H1 (cell line): ENCODE data around the gene MYH9. TPM values are rescaled to one million over a fixed set of nuclear protein-coding genes. Genes with fewer than 3 reads are reported as not detected.
A peak's percentile ranks its signal among the peaks of the same experiment; 100 is the strongest.

Source experiments
- CTCF ChIA-PET: fragments of 300-600 bp; sonication (Branson Sonifier 250); formaldehyde crosslinking; loops from one replicate; lab custom pipeline; 2021; ENCODE audit not compliant: partially characterized antibody; lab: Charles Lee
- POLR2A ChIA-PET: fragments of 300-600 bp; sonication (Branson Sonifier 250); formaldehyde crosslinking; loops from one replicate; lab custom pipeline; 2021; ENCODE audit warnings: inconsistent platforms; ENCODE audit not compliant: partially characterized antibody; lab: Charles Lee
- DNase-seq, 2 experiments: peaks; one replicate each; pipeline versions ENCODE4 v3.0.0 to v3.0.0-alpha.2; 2010 to 2022; ENCODE audit warnings: low spot score in 2 of 2, low read depth in 1 of 2, mixed read lengths in 1 of 2
- FAIRE-seq: peaks from 2 replicates; lab custom pipeline; 2011; peaks lifted over from hg19 to GRCh38; lab: Jason Lieb, UNC
- H2AFZ ChIP-seq: 2 replicates; pipeline ENCODE4 v1.8.1; 2012; ENCODE audit warnings: low read length, inconsistent platforms
- H2AK5ac ChIP-seq: 2 replicates; pipeline ENCODE4 v1.6.1; 2013; ENCODE audit warnings: low read depth, low read length
- H2BK120ac ChIP-seq: replicated peaks from 2 replicates; pipeline ENCODE3; 2013; ENCODE audit warnings: low read depth, low read length, inconsistent platforms
- H2BK12ac ChIP-seq: 2 replicates; pipeline ENCODE4 v1.6.1; 2013; ENCODE audit warnings: low read depth, low read length
- H2BK15ac ChIP-seq: 2 replicates; pipeline ENCODE4 v1.6.1; 2013; ENCODE audit warnings: low read length
- H2BK20ac ChIP-seq: 2 replicates; pipeline ENCODE4 v1.6.1; 2013; ENCODE audit warnings: low read length
- H2BK5ac ChIP-seq: 2 replicates; pipeline ENCODE4 v1.6.1; 2013; ENCODE audit warnings: low read depth, low read length
- H3K14ac ChIP-seq: 2 replicates; pipeline ENCODE4 v1.6.1; 2013; ENCODE audit warnings: inconsistent platforms; ENCODE audit not compliant: insufficient read length
- H3K18ac ChIP-seq: 2 replicates; pipeline ENCODE4 v1.6.1; 2013; ENCODE audit warnings: low read length; ENCODE audit errors: extremely low read depth
- H3K23ac ChIP-seq: 2 replicates; pipeline ENCODE4 v1.6.1; 2013; ENCODE audit warnings: inconsistent platforms; ENCODE audit not compliant: insufficient read length
- H3K23me2 ChIP-seq: 2 replicates; pipeline ENCODE4 v1.6.1; 2013; ENCODE audit warnings: low read depth, low read length
- H3K27ac ChIP-seq: 2 replicates; pipeline ENCODE4 v1.6.1; 2011; ENCODE audit warnings: low read depth, low read length, inconsistent platforms
- H3K27me3 ChIP-seq, 4 experiments: replicated peaks in 1 of 4; 1 replicate in 1 of 4; 2 replicates in 3 of 4; pipeline versions ENCODE4 v1.6.1 to v1.8.1; 2011 to 2013; ENCODE audit warnings: low read length in 3 of 4, mild to moderate bottlenecking in 3 of 4, inconsistent platforms in 2 of 4, mixed read lengths in 2 of 4, moderate library complexity in 1 of 4; ENCODE audit not compliant: control insufficient read depth in 3 of 4, insufficient read depth in 3 of 4; ENCODE audit errors: extremely low read depth in 1 of 4
- H3K36me3 ChIP-seq, 4 experiments: 2 replicates each; pipeline versions ENCODE4 v1.6.1 to v1.8.1; 2011 to 2013; ENCODE audit warnings: mild to moderate bottlenecking in 4 of 4, low read length in 3 of 4, moderate library complexity in 2 of 4, control low read depth in 1 of 4, inconsistent platforms in 1 of 4; ENCODE audit not compliant: insufficient read depth in 4 of 4, control insufficient read depth in 2 of 4
- H3K4ac ChIP-seq: replicated peaks from 2 replicates; pipeline ENCODE3; 2013; ENCODE audit warnings: low read length, low read depth, mixed read lengths, inconsistent platforms; ENCODE audit not compliant: insufficient read length
- H3K4me1 ChIP-seq, 4 experiments: replicated peaks in 1 of 4; 1 replicate in 1 of 4; 2 replicates in 3 of 4; pipeline versions ENCODE4 v1.6.1 to v1.8.1; 2011 to 2013; ENCODE audit warnings: low read length in 3 of 4, inconsistent platforms in 2 of 4, mixed read lengths in 1 of 4; ENCODE audit not compliant: insufficient read depth in 4 of 4, control insufficient read depth in 3 of 4
- H3K4me2 ChIP-seq, 2 experiments: 2 replicates each; pipeline versions ENCODE4 v1.6.1 to v1.8.1; 2011 to 2013; ENCODE audit warnings: low read depth in 2 of 2, low read length in 2 of 2, control low read depth in 1 of 2, inconsistent platforms in 1 of 2, mild to moderate bottlenecking in 1 of 2; ENCODE audit not compliant: insufficient read depth in 1 of 2
- H3K4me3 ChIP-seq, 4 experiments: fragments of 200-600, 300-600 bp in 1 of 4; sonication (generic), shearing (Covaris generic), sonication (Bioruptor Twin) in 1 of 4; 2 replicates each; pipeline versions ENCODE4 v1.5.1 to v1.8.1; 2011 to 2016; ENCODE audit warnings: low read length in 4 of 4, low read depth in 3 of 4, control low read depth in 2 of 4, inconsistent platforms in 2 of 4, mild to moderate bottlenecking in 2 of 4, mixed read lengths in 1 of 4, moderate library complexity in 1 of 4; ENCODE audit not compliant: insufficient read depth in 2 of 4; ENCODE audit errors: extremely low read depth in 1 of 4
- H3K56ac ChIP-seq: replicated peaks from 2 replicates; pipeline ENCODE3; 2013; ENCODE audit warnings: low read depth, mild to moderate bottlenecking, mixed read lengths, low read length, inconsistent platforms; ENCODE audit not compliant: insufficient read length
- H3K79me1 ChIP-seq: 2 replicates; pipeline ENCODE4 v1.6.1; 2013; ENCODE audit warnings: low read depth, low read length, control low read depth
- H3K79me2 ChIP-seq, 2 experiments: 2 replicates each; pipeline versions ENCODE4 v1.6.1 to v1.8.1; 2012 to 2013; ENCODE audit warnings: low read length in 2 of 2, mild to moderate bottlenecking in 2 of 2, inconsistent platforms in 1 of 2; ENCODE audit not compliant: insufficient read depth in 2 of 2, control insufficient read depth in 1 of 2
- H3K9ac ChIP-seq, 4 experiments: replicated peaks in 1 of 4; 1 replicate in 1 of 4; 2 replicates in 3 of 4; pipeline versions ENCODE4 v1.6.1 to v1.8.1; 2011 to 2013; ENCODE audit warnings: low read depth in 3 of 4, low read length in 3 of 4, control low read depth in 2 of 4, mild to moderate bottlenecking in 2 of 4, moderate library complexity in 2 of 4, inconsistent platforms in 1 of 4; ENCODE audit errors: extremely low read depth in 1 of 4
- H3K9me3 ChIP-seq, 2 experiments: 2 replicates each; pipeline versions ENCODE4 v1.6.1 to v1.8.1; 2012 to 2013; ENCODE audit warnings: mild to moderate bottlenecking in 2 of 2, moderate library complexity in 2 of 2, control low read depth in 1 of 2, inconsistent platforms in 1 of 2, low read depth in 1 of 2, low read length in 1 of 2, mixed read lengths in 1 of 2; ENCODE audit not compliant: insufficient read depth in 2 of 2
- H4K20me1 ChIP-seq, 2 experiments: replicated peaks in 1 of 2; 2 replicates each; pipeline versions ENCODE3 to v1.8.1; 2011 to 2013; ENCODE audit warnings: inconsistent platforms in 2 of 2, low read length in 2 of 2, mild to moderate bottlenecking in 1 of 2; ENCODE audit not compliant: insufficient read depth in 2 of 2, control insufficient read depth in 1 of 2
- H4K5ac ChIP-seq: 2 replicates; pipeline ENCODE4 v1.6.1; 2013; ENCODE audit warnings: low read length, low read depth, mixed read lengths, inconsistent platforms; ENCODE audit not compliant: insufficient read length
- H4K8ac ChIP-seq: 2 replicates; pipeline ENCODE4 v1.8.0; 2013; ENCODE audit warnings: mild to moderate bottlenecking, moderate library complexity, low read length, inconsistent platforms; ENCODE audit not compliant: insufficient read depth; ENCODE audit errors: extremely low read depth
- H4K91ac ChIP-seq: replicated peaks from 2 replicates; pipeline ENCODE3; 2013; ENCODE audit warnings: low read length, mixed read lengths, inconsistent platforms; ENCODE audit not compliant: insufficient read length
- MAFK ChIP-seq: IDR thresholded peaks from 2 replicates; pipeline ENCODE4 v1.6.1; 2012; ENCODE audit warnings: low read depth, mild to moderate bottlenecking, improper control_type of control experiment, low read length
- POLR2A ChIP-seq, 2 experiments: IDR thresholded peaks; 1 replicate in 1 of 2; 2 replicates in 1 of 2; pipeline ENCODE4 v1.6.1; 2011; ENCODE audit warnings: low read depth in 2 of 2, low read length in 2 of 2, mild to moderate bottlenecking in 2 of 2; ENCODE audit errors: control extremely low read depth in 1 of 2
- WGBS, 2 experiments: shearing (Covaris generic) in 1 of 2; methylation state at CpG; one replicate each; pipeline versions ENCODE4 v1.1.6 to v1.1.7; 2013 to 2015; ENCODE audit warnings: low lambda C conversion rate in 2 of 2, mixed read lengths in 2 of 2, inconsistent platforms in 1 of 2, low coverage in 1 of 2, missing lambda C conversion rate in 1 of 2; ENCODE audit not compliant: insufficient replicate concordance in 2 of 2, insufficient coverage in 1 of 2, insufficient read length in 1 of 2; ENCODE audit errors: extremely low coverage in 1 of 2, missing lambda C conversion rate in 1 of 2; 5-methylcytosine and 5-hydroxymethylcytosine counted together
- polyA plus RNA-seq, 7 experiments: library from polyadenylated mRNA; depleted of rRNA in 3 of 7; stranded (reverse) in 5 of 7; unstranded in 2 of 7; fragments of >200 nt in 5 of 7; fragments of 200-250 nt in 2 of 7; gene quantifications; 1 replicate in 5 of 7; 2 replicates in 1 of 7; 4 replicates in 1 of 7; pipeline versions ENCODE4 v1.2.1 to v1.2.3, GENCODE V29; 2011 to 2013; ENCODE audit warnings: missing spikeins in 2 of 7, mixed read lengths in 2 of 7
- total RNA-seq: library from RNA; stranded (reverse); fragmentation: NEBNext Ultra II Directional; extraction: Animal tissue kit (Norgen Biotek cat#: 25700); gene quantifications from 2 replicates; pipeline ENCODE4 v1.2.1, GENCODE V29; 2021

Gene MYH9
- total and polyA plus RNA-seq, 2 of the 8 experiments (the other 6 are each of a cell fraction or from before 2014, with no cell fraction given), result 24.9 to 322 TPM

GRCh38 chr22:36300396-36301212 lies 87.2 kb downstream of the MYH9 start:
- no peak overlapping the region for H2BK20ac ChIP-seq
- no peak overlapping the region for H2BK15ac ChIP-seq
- 0 out of 2 replicates have a peak, but pooled peaks cover 5% of the 10 kb centered on the region for H3K79me1 ChIP-seq
- WGBS, 2 experiments, result 97% methylated on average over 16 of the region's 24 CpGs; no CpG with 5 or more reads in 1 of the 2 experiments
- H3K23me2 ChIP-seq, result no peaks in the 10 kb centered on the region
- no peak overlapping the region for H2AFZ ChIP-seq
- no peak overlapping the region for H3K4ac ChIP-seq
- ChIA-PET CTCF (interaction anchor here (0.7 to 17.3 kb wide), 47 partner anchors 8 to 881 kb away, joined by 3 to 159 read pairs (median 5); partner anchors contain the start of gene FOXRED2), POLR2A (interaction anchor here (0.7 to 1.9 kb wide), 8 partner anchors 13 to 189 kb away, joined by 3 to 5 read pairs (median 4); no protein-coding TSS in a partner anchor)
- H4K5ac ChIP-seq, result no peak overlapping the region
- H3K27me3 ChIP-seq, result no peaks in the 10 kb centered on the region
- no peak overlapping the region for H3K14ac ChIP-seq
- FAIRE-seq, result no peak
- no peak overlapping the region; the same call in 1 of the 2 replicates for H2BK5ac ChIP-seq
- no peak overlapping the region for H3K9ac ChIP-seq
- no peak overlapping the region for H4K91ac ChIP-seq
- H4K20me1 ChIP-seq, result peaks cover 0 to 8% of the 10 kb centered on the region in 2 experiments
- no peak for DNase-seq
- H3K9me3 ChIP-seq, result no peaks in the 10 kb centered on the region
- peaks cover 50 to 91% (median 84%) of the 10 kb centered on the region in 4 experiments for H3K36me3 ChIP-seq
- no peak overlapping the region for H3K27ac ChIP-seq
- H3K4me2 ChIP-seq, result no peak overlapping the region
- 0 out of 3 replicates have a peak, but pooled peaks of 1 of the 2 experiments have one; percentile 23 for TF ChIP-seq POLR2A (IDR thresholded peaks at IDR 0.05; ENCODE audit: control extremely low read depth in 1 of 2, low read depth in 2 of 2, low read length in 2 of 2)
- no peak for TF ChIP-seq MAFK
- H4K8ac ChIP-seq, result no peak overlapping the region
- no peak overlapping the region for H3K18ac ChIP-seq
- H3K4me1 ChIP-seq, result no peaks in the 10 kb centered on the region
- H3K23ac ChIP-seq, result no peak overlapping the region
- H2BK12ac ChIP-seq, result no peak overlapping the region
- no peak overlapping the region for H3K56ac ChIP-seq
- no peak overlapping the region for H2AK5ac ChIP-seq
- no peak overlapping the region for H2BK120ac ChIP-seq
- H3K79me2 ChIP-seq, result no peaks in the 10 kb centered on the region
- H3K4me3 ChIP-seq, result no peak overlapping the region
